GM18868 (cell line): ENCODE measurements around the gene SBSN.

ENCODE experiments used
- ATAC-seq: cut with Tn5 transposase; IDR thresholded peaks from one replicate; pipeline ENCODE4 v1.9.1; 2021; ENCODE audit warnings: mild to moderate bottlenecking, moderate library complexity; ENCODE audit not compliant: unreplicated experiment

SBSN gene

GRCh38 chr19:35528218-35529038 lies at the start of gene SBSN:
TSS of gene SBSN (minus strand) at chr19:35528311. CDS start at chr19:35528281, 30 bp downstream.
- ATAC-seq = no peak

- ATAC-seq = no peak
These were observed 43.4 kb upstream of the SBSN start for GRCh38 chr19:35571406-35571965.

DNA sequence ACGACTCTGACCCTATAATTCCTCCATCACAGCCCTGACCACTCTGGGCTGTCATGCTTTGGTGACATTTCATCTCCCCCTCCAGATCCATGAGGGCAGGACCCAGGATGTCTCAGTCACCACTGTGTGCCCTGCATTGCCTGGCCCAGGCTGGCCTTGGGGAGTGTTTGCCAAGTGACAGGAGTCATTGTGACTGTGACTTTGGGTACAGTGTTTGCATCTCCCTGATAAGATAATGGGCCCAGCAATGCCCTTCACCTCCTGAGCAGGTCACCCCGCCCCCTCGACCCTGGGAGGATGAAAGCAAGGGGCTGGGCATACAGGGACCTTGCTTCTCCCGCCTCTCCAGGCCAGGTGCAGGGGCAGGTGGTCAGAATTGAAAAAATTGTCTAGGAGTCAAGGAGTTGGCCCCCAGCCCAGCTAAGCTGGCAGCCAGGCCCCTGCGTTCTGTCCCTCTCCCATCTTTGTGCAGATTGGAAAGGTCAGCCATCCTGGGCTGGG lies 41.2 kb upstream of the SBSN start:
- no peak for ATAC-seq

GRCh38 chr19:35566738-35567137 lies 38.6 kb upstream of the SBSN start:
- ATAC-seq = no peak

- no peak for ATAC-seq
These were observed 37.1 kb upstream of the SBSN start for GRCh38 chr19:35565016-35565856.

- ATAC-seq = no peak
These were observed 35.2 kb upstream of the SBSN start, which contains the start of gene ATP4A for GRCh38 chr19:35563207-35563829. TSS of gene ATP4A (minus strand) at chr19:35563658. CDS start at chr19:35563629, 29 bp downstream.

DNA sequence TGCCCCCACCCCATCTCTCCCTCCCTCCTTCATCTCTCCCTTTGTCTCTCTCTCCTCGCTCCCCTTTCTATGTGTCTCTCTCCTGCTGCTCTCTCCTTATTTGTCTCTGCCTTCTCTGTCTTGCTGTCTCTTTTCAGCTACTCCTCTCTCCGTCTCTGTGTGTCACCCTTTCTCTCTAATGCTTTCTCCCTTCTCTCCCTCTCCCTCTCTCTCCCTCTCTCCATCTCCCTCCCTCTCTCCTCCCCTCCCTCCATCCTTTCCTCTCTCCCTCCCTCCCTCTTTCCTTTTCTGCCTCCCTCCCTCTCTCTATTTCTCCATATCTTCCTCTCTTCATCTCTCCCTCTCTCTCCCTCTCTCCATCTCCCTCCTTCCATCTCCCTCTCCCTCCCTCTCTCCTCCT lies 34.7 kb upstream of the SBSN start:
- ATAC-seq = no peak

GRCh38 chr19:35562336-35562735 lies 34.2 kb upstream of the SBSN start:
- ATAC-seq = no peak

DNA sequence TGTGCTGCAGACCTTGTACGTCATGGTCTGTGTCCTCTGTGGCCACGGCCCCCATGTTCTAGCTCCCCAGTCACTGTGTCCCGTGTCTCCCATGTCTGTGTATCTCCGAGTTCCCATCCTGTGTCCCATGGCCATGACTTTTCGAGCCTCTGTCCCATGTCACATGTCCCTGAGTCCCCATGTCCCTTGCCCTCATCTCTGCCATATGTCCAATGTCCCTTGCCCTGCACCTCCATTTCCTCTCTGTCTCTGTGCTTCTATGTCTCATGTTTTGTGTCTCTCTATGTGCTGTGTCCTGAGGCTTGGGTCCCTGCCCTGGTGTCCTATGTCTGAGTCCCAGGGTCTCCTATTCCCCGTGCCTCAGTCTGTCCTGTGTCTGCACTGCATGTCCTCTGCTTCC lies 33.3 kb upstream of the SBSN start:
- no peak for ATAC-seq

DNA sequence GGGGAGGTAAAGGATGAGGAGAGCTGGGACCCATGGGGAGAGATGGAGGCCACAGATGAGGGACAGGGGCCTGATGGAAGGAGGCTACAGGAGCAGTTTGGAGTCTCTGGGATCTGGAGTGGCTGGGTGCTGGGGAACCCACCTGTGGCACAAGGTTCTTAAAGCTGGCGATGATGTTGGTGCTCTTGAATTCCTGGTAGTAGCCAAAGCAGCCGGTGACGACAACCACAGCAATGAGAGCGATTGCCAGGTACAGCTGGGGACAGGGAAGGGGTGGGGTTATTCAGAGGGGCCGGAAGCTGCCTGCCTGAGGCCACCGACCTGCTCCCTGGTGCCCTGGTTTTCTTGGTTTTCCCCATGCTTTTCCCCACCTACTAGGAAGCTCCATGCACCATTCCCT lies 32.6 kb upstream of the SBSN start:
- no peak for ATAC-seq

GRCh38 chr19:35560271-35560670 lies 32.2 kb upstream of the SBSN start:
- ATAC-seq = no peak

- no peak for ATAC-seq
These were observed 31.7 kb upstream of the SBSN start for GRCh38 chr19:35559781-35560180.

DNA sequence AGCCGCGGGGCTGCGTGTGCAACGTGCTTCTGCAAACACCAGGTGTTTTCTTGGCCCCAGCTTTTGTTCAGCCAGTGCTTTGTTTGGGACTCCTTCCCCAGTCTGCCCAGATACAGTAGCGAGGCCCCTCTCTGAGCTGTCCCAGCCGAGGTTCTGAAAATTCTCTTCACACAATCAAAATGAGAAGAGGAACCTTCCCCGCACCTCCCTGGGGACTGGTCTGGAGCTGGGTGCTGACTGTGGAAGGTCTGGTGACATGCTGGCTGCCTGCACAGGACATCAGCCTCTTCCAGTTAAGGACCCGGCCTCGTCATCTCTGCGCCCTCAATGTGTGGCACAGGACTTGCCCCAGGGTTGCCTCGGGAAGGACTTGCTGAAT lies 31.2 kb upstream of the SBSN start:
- peak; percentile 73 for ATAC-seq

DNA sequence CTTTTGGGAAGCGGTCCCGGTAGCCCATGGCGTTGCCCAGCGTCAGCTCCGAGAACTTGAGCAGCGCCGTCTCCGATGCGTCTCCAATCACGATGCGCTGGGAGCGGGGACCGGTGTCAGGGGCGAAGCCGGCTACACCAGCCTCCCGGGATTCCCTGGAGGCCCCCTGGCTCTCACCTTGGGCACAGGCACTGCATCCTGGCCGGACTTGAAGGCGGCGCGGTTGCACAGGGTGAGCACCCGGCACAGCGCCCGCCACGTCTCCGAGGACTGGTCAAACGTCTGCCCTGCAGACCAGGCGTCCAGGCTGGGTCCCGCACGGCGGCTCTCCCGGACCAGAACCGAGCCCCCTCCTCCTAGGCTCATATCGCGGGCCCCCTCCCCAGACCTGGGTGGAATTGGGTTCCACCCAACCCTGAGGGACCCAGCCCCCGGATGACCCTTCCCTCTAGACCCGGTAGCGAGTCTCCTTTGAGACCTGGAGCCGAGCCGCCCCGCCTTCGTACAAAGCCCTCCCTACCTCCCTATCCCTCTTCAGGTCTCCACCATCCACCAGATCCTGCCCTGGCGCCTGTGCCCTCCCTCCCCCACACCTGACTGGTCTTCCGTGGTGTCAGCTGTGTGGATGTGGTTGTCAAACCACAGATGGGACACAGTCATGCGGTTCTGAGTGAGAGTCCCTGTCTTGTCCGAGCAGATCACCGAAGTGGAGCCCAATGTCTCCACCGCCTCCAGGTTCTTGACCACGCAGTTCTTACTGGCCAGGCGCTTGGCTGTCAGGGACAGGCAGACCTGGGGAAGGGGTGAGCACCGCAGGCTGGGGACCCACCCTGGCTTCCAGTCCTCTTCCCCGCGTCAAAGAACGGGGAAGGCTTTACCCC lies 30.5 kb upstream of the SBSN start:
- ATAC-seq = no peak

DNA sequence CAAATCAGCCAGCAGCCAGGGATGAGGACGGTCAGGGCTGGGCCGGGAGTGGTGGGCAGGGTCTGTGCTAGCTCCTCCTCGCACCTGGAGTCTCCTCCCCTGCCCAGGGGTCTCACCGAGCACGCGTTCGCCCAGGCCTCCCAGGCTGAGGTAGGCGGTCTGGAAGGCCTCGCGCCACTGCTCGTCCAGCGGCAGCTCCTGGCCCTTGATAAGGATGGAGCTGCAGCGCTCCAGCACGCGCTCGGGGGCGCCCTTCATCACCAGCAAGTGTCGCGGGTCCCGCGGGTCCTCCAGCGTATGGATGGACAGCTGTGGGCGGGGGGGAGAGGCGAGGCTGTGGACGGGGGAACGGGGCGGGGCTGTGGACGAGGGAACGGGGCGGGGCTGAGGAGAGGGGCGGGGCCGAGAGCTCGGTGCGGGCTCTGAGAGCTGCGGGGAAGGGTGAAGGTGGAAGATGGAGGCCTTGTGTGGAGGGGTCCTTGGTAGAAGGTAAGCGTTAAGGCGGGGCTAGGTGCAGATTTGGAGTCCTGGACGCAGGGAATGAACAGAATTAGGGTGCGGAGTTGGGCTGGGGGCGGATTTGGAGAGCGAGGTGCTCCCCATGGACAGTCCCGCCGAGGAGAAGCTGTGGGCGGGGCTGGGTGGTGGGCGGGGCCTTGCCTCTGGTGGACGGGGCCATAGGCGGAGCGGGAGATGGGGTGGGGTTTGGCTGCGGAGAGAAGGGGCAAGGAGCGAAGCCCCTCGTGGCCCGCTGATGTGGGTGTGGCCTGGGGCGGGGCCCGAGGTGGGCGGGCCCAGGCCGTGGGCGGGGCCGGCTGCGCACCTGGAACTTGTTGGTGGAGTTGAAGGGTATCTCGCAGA lies 29.7 kb upstream of the SBSN start:
- ATAC-seq = no peak

DNA sequence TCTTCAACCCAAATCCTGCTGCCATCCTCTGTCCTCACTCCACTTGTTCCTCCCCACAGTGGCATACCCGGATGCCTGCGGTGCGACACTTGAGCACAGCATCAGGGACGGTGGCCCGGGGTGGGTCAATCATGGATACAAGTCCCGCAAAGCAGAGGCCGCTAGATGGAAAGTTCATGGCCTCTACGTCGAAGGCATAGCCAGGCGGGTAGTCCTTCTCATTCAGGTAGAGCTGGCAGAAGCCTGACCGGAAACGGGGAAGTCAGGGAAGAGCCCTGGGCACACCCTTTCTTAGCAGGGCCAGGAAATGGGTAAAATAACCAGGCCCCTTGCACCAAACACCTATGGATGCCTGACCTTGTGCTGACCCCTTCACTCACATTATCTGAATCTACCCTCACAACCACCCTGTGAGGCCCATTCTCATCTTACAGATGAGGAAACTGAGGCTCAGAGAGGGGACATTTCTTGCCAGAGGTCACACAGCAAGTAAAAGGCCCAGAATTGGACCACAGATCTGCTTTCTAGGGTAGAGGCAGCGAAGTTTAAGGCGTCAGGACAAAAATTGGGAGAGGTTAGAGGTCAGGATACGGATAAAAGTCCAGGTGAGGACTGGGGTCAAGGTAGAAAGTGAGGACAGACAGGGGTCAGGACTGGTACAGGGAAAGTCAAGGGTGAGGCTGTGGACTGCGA lies 28.9 kb upstream of the SBSN start:
- no peak for ATAC-seq

- no peak for ATAC-seq
These were observed 28.0 kb upstream of the SBSN start for GRCh38 chr19:35556025-35556590.

DNA sequence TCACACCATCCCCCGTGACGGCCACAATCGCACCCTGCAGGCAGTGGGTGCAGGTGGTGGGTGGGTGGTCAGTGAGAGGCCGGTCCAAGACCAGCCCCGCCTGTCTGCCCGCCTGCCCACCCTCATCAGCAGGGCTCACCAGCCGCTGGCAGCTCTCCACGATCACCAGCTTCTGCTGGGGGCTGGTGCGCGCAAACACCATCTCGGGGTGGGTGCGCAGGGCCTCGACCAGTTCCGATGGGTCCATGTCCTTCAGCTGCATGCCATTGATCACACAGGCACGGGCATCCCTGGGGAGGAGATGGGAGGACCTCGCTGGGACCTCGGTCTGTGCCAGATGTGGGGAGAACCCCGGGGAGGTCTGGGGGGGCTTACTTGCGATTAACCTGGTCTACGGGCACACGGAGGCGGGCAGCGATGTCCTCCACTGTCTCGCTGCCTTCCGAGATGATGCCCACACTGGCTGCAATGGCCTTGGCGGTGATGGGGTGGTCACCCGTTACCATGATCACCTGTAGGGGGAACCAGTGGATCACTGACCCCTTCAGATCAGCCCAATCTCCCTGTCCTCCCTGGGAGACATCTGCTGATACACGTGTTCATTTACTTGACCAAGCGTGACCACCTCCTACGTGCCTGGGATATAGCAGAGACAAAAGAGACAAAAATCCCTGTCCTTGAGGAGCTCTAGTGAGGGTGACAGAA lies 27.3 kb upstream of the SBSN start:
- ATAC-seq = no peak
